GM18861 (cell line): Measurements from ENCODE around the gene SMIM35.
"Not testable (repeated sequence)": the region's sequence is repeated elsewhere in the genome, so short reads cannot be mapped to it uniquely, and the experiment has no call there.

ENCODE experiments used
- ATAC-seq: cut with Tn5 transposase; IDR thresholded peaks from one replicate; pipeline ENCODE4 v1.9.1; 2021; ENCODE audit not compliant: unreplicated experiment

The SMIM35 gene

DNA sequence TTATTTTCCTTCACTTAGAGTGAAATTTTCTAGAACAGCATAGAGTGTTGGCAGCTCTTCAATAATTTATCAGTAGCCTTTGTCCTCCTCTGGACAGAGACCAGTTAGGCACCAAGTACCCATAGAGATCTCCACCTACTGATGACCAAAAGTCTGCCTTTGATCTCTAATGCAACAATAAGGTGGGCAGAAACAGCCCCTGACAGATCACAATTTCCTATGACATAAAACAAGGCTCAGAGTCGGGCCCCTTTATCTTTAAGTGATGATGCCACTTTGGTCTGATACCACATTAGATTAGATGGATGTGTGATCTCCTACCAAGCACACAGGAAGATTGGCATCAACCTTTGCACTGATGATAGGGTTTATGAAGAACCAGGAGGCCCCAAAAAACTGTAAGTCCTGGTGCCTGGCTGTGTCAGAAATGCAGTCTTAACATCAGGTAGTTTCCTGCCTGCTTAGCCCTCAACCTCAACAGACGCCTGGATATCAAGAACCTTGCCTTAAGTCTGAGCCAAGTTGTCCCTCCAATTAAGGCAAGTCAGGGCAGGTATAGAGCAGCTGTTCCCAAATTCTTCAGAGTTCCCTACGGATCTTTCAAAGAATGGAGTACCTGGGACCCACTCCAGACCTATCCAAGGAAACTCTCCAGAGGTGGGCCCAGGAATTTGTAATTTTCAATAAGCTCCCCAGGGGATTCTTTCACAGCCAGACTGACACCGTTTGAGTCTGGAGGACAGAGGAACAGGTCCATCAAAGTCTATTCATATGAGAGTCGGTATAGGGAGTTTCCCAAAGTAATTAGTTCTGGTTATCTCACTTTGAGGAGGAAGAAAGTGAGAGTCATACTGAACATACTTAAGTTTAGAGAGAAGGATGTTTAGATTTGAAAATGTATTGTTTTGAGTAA lies 40.5 kb downstream of the SMIM35 start:
- no peak for ATAC-seq

DNA sequence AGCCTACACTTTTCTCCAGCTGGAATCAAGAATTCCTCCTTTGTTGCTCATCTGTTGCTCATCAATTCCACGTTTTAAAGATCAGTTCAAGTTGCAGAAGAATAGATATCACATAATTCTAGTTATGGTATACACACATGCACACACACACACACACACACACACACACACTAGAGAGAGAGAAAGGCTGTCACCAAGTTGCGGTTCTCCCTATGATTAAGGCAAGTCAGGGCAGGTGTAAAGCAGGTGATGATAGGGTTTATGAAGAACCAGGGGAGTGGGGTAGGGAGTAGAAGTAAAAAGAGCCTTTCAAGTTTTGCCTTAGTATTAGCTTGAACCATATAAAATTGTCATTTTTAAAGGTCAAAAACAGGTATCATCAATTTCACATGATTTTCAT lies 41.6 kb downstream of the SMIM35 start:
- no peak for ATAC-seq

DNA sequence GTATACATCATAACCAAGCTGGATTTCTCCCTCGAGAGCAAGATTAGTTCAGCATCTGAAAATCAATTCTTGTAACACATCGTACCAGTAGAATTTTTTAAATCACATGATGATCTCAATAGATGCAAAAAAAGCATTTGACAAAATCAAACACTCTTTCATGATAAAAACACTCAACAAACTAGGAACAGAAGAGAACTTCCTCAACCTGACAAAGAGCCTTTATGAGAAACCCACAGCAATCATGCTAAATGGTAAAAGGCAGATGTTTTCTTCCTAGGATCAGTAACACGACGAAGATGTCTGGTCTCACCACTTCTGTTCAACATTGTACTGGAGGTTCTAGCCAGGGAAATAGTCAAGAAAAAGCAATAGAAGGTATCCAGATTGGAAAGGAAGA lies 44.0 kb downstream of the SMIM35 start:
- no peak for ATAC-seq

- no peak for ATAC-seq
Observed at GRCh38 chr11:118042141-118042540, 44.6 kb downstream of the SMIM35 start.

DNA sequence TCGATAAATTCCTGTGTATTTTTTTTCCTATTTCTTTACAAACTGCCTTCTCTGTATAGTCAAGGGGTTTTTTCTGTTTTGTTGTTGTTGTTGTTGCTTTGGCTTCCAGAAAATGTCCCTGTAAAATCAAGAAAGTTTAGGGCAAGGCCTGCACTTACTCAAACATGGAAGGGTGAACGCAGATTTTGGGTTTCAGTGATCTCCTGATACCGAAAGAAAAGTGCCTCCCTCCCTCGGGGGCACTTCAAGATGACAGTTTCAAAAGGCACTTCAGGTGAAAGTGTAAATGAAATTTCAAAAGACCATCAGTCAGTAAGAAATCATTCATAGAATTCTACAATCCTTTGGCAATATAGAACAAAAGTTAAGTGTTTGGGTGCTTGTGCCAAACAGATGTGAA lies 53.3 kb downstream of the SMIM35 start:
- peak; percentile 59 for ATAC-seq

GRCh38 chr11:118028626-118029025 lies 58.1 kb downstream of the SMIM35 start:
- ATAC-seq: no peak

DNA sequence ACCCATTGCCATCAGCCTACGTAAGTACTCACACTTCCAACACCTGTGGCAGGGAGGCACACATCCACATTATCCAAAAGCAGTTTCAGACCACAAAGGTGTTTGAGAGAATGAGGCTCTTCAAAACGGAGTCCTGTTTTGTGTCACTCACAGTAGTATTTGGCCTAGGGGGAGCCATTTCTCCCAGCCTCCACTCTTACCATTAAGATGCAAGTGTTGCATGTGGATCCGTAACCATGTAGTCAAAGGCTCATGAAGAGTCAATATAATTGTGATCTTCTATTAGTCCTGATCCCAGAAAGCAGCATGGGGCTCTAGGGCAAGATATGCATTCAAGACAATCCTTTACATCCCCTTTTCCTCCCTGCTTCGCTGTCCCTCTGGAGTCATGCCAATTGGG lies 59.1 kb downstream of the SMIM35 start:
- no peak for ATAC-seq

- no peak for ATAC-seq
Observed at GRCh38 chr11:118021146-118021545, 65.6 kb downstream of the SMIM35 start.

DNA sequence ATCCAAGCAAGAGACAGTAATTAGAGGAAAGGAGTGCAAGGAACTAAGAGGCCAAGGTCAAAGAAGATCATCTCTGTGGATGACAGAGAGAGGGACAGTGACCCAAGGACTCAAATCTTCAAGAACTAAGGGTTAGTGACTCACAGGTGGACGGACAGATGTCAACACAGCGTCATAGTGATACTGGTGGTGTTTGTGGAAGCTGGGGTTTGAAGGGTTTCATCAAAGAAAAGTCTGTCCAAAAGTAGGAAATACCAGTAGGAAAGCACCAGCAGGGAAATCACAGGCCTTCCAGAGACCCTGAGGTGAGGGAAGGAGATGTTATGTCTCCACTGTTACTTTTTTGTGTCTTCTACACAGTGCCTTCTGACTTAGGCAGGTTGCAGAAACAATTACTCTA lies 68.4 kb downstream of the SMIM35 start:
- ATAC-seq: no peak

DNA sequence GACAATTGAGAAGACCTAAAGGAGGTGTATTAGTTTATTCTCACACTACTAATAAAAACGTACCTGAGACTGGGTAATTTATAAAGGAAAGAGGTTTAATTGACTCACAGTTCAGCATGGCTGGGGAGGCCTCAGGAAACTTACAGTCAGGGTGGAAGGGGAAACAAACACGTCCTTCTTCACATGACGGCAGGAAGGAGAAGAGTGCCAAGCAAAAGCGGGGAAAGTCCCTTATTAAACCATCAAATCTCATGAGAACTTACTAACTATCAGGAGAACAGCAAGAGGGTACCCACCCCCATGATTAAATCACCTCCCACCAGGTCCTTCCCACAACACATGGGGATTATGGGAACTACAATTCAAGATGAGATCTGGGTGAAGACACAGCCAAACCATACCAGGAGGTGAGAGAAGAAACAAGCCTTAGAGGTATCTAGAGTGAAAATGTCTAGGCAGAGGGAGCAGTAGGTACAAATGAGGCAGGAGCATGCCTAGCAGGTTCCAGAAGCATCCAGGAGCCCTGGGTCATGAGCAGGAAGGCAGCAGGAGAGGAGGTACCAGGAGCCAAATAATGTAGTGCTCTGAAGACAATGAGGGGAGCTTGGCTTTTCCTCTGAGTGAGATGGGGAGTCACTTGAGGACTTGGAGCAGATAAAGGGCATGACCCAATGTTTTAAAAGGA lies 69.0 kb downstream of the SMIM35 start:
- ATAC-seq: no peak

- no peak for ATAC-seq
Observed at GRCh38 chr11:118017111-118017510, 69.7 kb downstream of the SMIM35 start.

DNA sequence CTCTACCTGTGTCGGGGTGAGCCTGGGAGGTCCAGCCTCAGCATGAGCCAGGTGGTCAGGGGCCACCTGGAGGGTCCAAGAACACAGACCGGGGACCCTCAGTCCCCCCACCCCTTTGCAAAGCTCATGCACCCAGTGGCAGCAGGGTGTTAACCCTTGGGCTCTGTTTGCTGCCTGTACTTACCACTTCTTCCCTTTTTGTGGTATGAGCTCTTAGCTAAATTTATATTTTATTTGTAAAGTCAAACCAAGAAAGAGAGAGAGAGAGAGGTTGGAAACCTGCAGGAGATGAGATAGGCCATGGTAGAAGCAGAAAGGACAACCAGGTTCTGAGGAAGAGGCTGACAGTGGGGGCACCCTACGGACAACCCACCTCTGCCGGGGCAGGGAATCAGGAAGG lies 70.7 kb downstream of the SMIM35 start:
- no peak for ATAC-seq

DNA sequence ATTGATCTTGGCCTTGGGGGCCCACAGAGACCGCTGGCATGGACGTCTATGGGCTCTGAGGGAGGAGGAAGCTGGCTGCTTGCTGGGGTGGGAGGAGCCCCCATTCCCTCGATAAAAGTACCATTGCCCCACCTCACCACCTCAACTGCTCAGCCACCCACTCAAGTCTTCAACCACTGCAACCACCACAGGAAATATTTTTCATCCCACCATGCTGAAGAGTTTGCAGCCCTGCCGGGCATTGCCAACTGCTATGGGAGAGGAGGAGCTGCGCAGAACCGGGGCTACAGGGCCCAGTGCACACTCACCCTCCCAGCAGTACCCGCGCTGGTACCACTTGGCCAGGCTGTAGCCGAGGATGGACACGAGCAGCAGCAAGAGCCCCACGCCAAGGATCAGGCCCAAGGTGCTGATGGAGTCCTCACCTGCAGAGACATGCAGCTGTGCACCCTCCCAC lies 71.3 kb downstream of the SMIM35 start:
- no peak for ATAC-seq

GRCh38 chr11:118014022-118014421 lies 72.7 kb downstream of the SMIM35 start:
- no peak for ATAC-seq

DNA sequence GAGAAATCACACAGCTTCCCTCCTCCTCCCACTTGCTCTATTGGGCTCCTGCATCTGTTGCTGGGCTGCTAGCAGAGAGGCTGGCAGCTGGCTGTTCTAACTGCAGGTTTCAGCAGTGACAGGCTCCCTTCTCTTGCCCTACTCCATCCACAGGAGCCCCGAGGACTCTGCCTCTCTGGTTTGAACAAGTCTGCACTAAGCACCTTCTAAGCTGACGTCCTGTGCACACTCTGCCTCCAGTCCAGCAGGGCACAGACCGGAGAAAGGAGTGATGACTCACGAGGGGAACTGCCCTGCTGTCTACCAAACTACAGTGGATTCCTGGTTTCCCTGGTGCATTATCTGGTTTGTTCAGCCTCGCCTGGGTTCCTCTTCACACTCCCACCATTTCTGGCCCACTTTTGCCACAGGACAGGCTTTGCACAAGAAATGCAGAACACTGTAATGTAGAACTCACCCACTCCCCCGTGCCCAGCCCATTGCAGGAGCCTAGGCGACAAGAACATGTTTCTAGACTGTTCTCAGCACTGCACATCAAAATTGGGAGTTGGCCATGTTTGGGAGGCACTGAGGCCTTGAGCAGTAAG lies 74.6 kb downstream of the SMIM35 start:
- no peak for ATAC-seq

GRCh38 chr11:118010738-118011461 lies 75.9 kb downstream of the SMIM35 start:
- ATAC-seq: peak; percentile 61

DNA sequence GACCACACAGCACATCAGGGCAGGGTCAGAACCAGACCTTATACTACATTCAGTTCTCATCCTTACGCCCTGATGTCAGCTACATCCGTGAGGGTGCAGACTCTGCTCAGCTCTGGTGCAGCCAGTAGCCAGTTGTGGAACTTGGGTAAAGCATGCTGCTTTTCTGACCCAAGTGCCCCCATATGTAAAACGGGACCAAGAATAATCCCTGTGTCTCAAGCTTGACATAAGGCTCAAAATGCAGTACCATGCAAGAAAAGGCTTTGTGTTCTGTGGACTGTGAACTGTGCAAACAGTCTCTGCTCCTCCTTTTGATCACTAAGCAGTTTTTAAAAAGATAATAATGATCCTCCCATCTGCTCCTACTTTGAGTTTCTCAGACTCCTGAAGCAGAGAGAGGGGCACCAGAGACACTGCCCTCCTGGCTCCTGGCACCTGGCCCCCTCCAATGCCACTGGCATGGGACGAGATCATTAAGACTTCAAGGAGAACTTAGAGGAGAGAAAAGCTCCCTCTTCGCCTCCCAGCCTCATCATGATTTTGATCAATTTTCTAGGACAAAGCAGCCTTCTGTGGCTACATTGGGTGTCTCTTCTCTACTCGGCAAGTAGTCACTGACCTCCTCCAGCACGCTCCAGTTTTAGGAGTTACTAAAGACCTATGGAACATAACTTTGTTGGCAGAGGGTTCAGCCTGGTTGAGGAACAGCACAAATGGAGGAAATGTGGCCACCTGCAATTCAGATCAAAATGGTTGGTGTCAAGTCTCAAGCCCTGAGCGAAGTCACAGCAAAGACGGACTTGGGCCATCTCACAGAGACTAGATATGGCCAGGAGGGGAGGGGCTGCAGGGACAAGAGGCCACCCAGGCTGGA lies 76.7 kb downstream of the SMIM35 start:
- ATAC-seq: no peak

- ATAC-seq: no peak
Observed at GRCh38 chr11:118008271-118008911, 78.4 kb downstream of the SMIM35 start.

DNA sequence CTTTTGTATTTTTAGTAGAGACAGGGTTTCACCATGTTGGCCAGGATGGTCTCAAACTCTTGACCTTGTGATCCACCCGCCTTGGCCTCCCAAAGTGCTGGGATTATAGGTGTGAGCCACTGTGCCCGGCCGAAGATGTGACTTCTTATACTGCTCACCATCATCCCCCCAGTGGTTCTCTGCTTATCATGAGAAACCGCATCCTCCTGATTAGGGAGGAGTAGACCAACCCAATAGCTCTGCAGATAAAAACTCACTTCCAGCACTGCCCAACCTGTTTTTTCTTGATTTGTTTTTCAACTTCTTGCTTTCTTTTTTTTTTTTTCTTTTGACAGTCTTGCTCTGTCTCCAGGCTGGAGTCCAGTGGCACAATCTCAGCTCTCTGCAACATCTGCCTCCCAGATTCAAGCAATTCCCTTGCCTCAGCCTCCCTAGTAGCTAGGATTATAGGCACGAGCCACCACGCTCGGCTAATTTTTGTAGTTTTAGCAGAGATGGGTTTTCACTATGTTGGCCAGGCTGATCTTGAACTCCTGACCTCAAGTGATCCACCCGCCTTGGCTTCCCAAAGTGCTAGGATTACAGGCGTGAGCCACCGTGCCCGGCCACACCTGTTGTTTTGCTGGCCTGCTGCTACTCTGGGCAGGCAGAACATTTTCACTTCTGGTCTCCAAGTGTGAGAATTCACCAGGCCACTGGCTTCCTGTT lies 79.0 kb downstream of the SMIM35 start:
- not testable (repeated sequence) for ATAC-seq
